ENCODE data around the gene ACP3. TPM values are rescaled to one million over a fixed set of nuclear protein-coding genes. Genes with fewer than 3 reads are reported as not detected.
"Not testable (repeated sequence)": the region's sequence is repeated elsewhere in the genome, so short reads cannot be mapped to it uniquely, and the experiment has no call there.

The ACP3 gene
- total and polyA plus RNA-seq, 4 donors = 0.15 to 2.1 (median 1.3) TPM; not detected in 1

DNA sequence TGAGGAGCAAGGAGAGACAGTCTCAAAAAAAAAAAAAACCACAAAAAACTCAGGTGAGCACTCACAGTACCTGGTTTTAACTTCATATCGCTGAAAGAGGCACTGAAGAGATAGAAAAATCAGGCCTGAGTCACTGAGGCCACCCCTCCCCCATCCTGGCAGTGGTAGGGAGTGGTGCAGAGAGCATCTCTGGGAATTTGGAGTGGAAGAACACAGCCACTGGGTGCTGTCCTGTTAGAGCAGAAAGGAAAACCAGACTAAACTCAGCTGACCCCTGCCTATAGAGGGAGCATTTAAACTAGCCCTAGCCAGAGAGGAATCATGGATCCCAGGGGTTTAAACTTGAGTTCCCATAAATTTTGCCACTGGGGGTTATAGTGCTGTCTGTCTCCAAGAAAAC is 77.9 kb downstream of the ACP3 start:
- Histone ChIP-seq H3K9me3 (ENCODE audit: control insufficient read depth in 4 of 4, low read length in 3 of 4) (peaks cover 0 to 3% (median 0%) of the 10 kb centered on the region in 4 donors), H3K27me3 (ENCODE audit: control insufficient read depth in 4 of 4, insufficient read depth in 4 of 4, low read length in 3 of 4) (no peaks in the 10 kb centered on the region), H3K4me3 (ENCODE audit: low read depth in 1 of 3, low read length in 3 of 3) (no peak overlapping the region), H3K36me3 (ENCODE audit: control insufficient read depth in 4 of 4, insufficient read depth in 3 of 4, low read depth in 1 of 4, low read length in 3 of 4) (no peaks in the 10 kb centered on the region), H3K27ac (ENCODE audit: low read depth in 1 of 2, low read length in 2 of 2) (no peak overlapping the region), H3K9ac (ENCODE audit: low read depth in 1 of 2, low read length in 2 of 2) (no peak overlapping the region), H3K4me1 (ENCODE audit: control insufficient read depth in 4 of 4, insufficient read depth in 4 of 4, low read length in 3 of 4) (no peaks in the 10 kb centered on the region)
- no peak for TF ChIP-seq FOXA1 (IDR thresholded peaks at IDR 0.05)
- TF ChIP-seq HNF4G (IDR thresholded peaks at IDR 0.05) = no peak
- TF ChIP-seq, protein P1, sequence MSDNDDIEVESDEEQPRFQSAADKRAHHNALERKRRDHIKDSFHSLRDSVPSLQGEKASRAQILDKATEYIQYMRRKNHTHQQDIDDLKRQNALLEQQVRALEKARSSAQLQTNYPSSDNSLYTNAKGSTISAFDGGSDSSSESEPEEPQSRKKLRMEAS (IDR thresholded peaks at IDR 0.05) = no peak
- TF ChIP-seq HNF4A (conservative IDR thresholded peaks at IDR 0.05) = no peak
- TF ChIP-seq, protein P2, sequence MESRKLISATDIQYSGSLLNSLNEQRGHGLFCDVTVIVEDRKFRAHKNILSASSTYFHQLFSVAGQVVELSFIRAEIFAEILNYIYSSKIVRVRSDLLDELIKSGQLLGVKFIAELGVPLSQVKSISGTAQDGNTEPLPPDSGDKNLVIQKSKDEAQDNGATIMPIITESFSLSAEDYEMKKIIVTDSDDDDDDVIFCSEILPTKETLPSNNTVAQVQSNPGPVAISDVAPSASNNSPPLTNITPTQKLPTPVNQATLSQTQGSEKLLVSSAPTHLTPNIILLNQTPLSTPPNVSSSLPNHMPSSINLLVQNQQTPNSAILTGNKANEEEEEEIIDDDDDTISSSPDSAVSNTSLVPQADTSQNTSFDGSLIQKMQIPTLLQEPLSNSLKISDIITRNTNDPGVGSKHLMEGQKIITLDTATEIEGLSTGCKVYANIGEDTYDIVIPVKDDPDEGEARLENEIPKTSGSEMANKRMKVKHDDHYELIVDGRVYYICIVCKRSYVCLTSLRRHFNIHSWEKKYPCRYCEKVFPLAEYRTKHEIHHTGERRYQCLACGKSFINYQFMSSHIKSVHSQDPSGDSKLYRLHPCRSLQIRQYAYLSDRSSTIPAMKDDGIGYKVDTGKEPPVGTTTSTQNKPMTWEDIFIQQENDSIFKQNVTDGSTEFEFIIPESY (IDR thresholded peaks at IDR 0.05) = no peak
- TF ChIP-seq, protein P3, sequence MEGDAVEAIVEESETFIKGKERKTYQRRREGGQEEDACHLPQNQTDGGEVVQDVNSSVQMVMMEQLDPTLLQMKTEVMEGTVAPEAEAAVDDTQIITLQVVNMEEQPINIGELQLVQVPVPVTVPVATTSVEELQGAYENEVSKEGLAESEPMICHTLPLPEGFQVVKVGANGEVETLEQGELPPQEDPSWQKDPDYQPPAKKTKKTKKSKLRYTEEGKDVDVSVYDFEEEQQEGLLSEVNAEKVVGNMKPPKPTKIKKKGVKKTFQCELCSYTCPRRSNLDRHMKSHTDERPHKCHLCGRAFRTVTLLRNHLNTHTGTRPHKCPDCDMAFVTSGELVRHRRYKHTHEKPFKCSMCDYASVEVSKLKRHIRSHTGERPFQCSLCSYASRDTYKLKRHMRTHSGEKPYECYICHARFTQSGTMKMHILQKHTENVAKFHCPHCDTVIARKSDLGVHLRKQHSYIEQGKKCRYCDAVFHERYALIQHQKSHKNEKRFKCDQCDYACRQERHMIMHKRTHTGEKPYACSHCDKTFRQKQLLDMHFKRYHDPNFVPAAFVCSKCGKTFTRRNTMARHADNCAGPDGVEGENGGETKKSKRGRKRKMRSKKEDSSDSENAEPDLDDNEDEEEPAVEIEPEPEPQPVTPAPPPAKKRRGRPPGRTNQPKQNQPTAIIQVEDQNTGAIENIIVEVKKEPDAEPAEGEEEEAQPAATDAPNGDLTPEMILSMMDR (IDR thresholded peaks at IDR 0.05; ENCODE audit: low read depth, low read length, missing input control) = no peak
- no peak for TF ChIP-seq YY1 (IDR thresholded peaks at IDR 0.05)
- no peak for TF ChIP-seq RXRA (IDR thresholded peaks at IDR 0.05)
- no peak for TF ChIP-seq GABPA (IDR thresholded peaks at IDR 0.05 in 1 of 2, conservative IDR thresholded peaks at IDR 0.05 in 1 of 2)
- no peak for TF ChIP-seq NR2F2 (IDR thresholded peaks at IDR 0.05)
- TF ChIP-seq, protein P4, sequence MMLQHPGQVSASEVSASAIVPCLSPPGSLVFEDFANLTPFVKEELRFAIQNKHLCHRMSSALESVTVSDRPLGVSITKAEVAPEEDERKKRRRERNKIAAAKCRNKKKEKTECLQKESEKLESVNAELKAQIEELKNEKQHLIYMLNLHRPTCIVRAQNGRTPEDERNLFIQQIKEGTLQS (IDR thresholded peaks at IDR 0.05) = no peak
- TF ChIP-seq RAD21 (IDR thresholded peaks at IDR 0.05) = no peak
- TF ChIP-seq TAF1 (conservative IDR thresholded peaks at IDR 0.05) = no peak
- no peak for DNase-seq (ENCODE audit: low spot score)
- WGBS = 67% methylated on average over 1 of the region's 1 CpG

DNA sequence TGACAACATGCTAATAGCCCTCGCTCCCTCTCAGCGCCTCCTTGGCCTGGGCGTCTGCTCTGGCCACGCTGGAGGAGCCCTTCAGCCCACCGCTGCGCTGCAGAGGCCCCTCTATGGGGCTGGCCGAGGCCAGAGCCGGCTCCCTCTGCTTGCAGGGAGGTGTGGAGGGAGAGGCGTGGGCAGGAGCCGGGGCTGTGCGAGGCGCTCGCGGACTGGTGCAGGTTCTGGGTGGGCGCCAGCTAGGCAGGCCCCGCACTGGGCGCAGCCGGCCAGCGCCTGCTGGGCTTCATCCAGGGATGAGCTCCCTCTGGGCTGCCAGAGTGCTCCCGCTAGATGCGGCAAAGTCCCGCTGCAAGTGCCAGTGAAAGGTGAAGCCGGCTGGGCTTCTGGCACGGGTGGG is 79.0 kb downstream of the ACP3 start:
- Histone ChIP-seq H3K27ac (ENCODE audit: low read depth in 1 of 2, low read length in 2 of 2) (no peak overlapping the region), H3K9me3 (ENCODE audit: control insufficient read depth in 4 of 4, low read length in 3 of 4) (peaks cover 0 to 3% (median 0%) of the 10 kb centered on the region in 4 donors), H3K9ac (ENCODE audit: low read depth in 1 of 2, low read length in 2 of 2) (no peak overlapping the region), H3K4me3 (ENCODE audit: low read depth in 1 of 3, low read length in 3 of 3) (no peak overlapping the region), H3K27me3 (ENCODE audit: control insufficient read depth in 4 of 4, insufficient read depth in 4 of 4, low read length in 3 of 4) (no peaks in the 10 kb centered on the region), H3K36me3 (ENCODE audit: control insufficient read depth in 4 of 4, insufficient read depth in 3 of 4, low read depth in 1 of 4, low read length in 3 of 4) (no peaks in the 10 kb centered on the region), H3K4me1 (ENCODE audit: control insufficient read depth in 4 of 4, insufficient read depth in 4 of 4, low read length in 3 of 4) (no peaks in the 10 kb centered on the region)
- WGBS = 97% methylated on average over 24 of the region's 24 CpGs
- no peak for DNase-seq (ENCODE audit: low spot score)
- no peak for TF ChIP-seq RXRA (IDR thresholded peaks at IDR 0.05)
- no peak for TF ChIP-seq JUND (IDR thresholded peaks at IDR 0.05)
- no peak for TF ChIP-seq HNF4A (conservative IDR thresholded peaks at IDR 0.05)
- no peak for TF ChIP-seq GABPA (IDR thresholded peaks at IDR 0.05 in 1 of 2, conservative IDR thresholded peaks at IDR 0.05 in 1 of 2)
- TF ChIP-seq, protein P3 (IDR thresholded peaks at IDR 0.05; ENCODE audit: low read depth, low read length, missing input control) = no peak
- no peak for TF ChIP-seq YY1 (IDR thresholded peaks at IDR 0.05)
- TF ChIP-seq, protein P1 (IDR thresholded peaks at IDR 0.05) = no peak

DNA sequence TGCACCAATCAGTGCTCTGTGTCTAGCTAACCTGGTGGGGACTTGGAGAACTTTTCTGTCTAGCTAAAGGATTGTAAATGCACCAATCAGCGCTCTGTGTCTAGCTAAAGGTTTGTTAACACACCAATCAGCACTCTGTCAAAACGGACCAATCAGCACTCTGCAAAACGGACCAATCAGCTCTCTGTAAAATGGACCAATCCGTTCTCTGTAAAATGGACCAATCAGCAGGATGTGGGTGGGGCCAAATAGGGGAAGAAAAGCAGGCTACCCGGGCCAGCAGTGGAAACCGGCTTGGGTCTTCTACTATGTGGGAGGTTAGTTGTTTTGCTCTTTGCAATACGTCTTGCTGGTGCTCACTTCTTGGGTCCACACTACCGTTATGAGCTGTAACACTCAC is 79.6 kb downstream of the ACP3 start:
- not testable (repeated sequence) for H3K9me3 ChIP-seq (ENCODE audit: control insufficient read depth in 4 of 4, low read length in 3 of 4); H3K9ac ChIP-seq (ENCODE audit: low read depth in 1 of 2, low read length in 2 of 2); H3K4me3 ChIP-seq (ENCODE audit: low read depth in 1 of 3, low read length in 3 of 3); H3K36me3 ChIP-seq (ENCODE audit: control insufficient read depth in 4 of 4, insufficient read depth in 3 of 4, low read depth in 1 of 4, low read length in 3 of 4); DNase-seq (ENCODE audit: low spot score); H3K4me1 ChIP-seq (ENCODE audit: control insufficient read depth in 4 of 4, insufficient read depth in 4 of 4, low read length in 3 of 4); H3K27ac ChIP-seq (ENCODE audit: low read depth in 1 of 2, low read length in 2 of 2); H3K27me3 ChIP-seq (ENCODE audit: control insufficient read depth in 4 of 4, insufficient read depth in 4 of 4, low read length in 3 of 4)
- WGBS = 91% methylated on average over 8 of the region's 8 CpGs
